Measurements from ENCODE around the gene MAP4K4. TPM values are rescaled to one million over a fixed set of nuclear protein-coding genes. Genes with fewer than 3 reads are reported as not detected.
A peak's percentile ranks its signal among the peaks of the same experiment; 100 is the strongest.

Gene MAP4K4
- total and polyA plus RNA-seq, 2 of the 13 experiments (the other 11 are each of a cell fraction or from before 2014, with no cell fraction given), result 105 to 264 TPM

DNA sequence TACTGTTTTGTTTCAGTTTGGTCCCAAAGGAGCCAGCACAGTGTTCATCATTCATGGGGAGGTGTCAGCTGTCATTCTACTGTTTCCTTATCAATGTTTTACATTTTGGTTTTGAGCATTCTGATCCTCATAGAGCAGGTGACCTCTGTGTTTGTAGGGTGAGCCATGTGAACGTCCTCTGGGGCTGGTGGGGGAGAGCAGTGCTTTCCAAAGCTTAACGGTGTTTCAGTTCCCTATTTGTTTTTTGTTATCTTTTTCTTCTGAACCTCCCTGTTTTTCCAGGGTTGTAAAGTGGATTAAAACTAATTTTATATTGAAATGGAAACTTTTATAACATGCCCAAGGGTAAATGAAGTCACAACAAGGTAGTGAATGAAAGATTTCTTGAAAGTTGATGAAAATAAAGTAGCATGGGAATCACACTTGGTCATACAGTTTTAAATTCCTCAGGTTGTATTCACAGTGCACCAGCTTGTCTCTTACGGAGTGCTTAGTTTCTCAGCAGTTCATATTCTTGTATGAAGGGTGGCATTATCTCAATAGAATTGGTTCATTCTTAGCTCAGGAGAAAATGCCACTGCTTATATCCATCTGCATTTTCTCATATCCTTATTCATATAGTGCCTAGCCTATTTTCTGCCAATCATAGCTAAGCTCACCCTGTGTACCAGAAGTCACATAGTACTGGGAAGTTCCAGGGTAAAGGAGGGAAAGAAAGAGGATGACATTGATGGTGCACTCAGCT, 54.5 kb downstream of the MAP4K4 start (continued):
- TF ChIP-seq, protein P1, sequence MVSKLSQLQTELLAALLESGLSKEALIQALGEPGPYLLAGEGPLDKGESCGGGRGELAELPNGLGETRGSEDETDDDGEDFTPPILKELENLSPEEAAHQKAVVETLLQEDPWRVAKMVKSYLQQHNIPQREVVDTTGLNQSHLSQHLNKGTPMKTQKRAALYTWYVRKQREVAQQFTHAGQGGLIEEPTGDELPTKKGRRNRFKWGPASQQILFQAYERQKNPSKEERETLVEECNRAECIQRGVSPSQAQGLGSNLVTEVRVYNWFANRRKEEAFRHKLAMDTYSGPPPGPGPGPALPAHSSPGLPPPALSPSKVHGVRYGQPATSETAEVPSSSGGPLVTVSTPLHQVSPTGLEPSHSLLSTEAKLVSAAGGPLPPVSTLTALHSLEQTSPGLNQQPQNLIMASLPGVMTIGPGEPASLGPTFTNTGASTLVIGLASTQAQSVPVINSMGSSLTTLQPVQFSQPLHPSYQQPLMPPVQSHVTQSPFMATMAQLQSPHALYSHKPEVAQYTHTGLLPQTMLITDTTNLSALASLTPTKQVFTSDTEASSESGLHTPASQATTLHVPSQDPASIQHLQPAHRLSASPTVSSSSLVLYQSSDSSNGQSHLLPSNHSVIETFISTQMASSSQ (IDR thresholded peaks at IDR 0.05; ENCODE audit: low read depth), result peak; percentile 32; the same call in 1 of the 2 replicates
- TF ChIP-seq, protein P1 (CRISPR knock-in tag; IDR thresholded peaks at IDR 0.05; ENCODE audit: borderline replicate concordance), result peak; percentile 72; the same call in 1 of the 2 replicates
- TF ChIP-seq SOX13 (IDR thresholded peaks at IDR 0.05), result peak; percentile 41; the same call in 1 of the 2 replicates
- peak in 1 of 2 experiments; percentile 92; a peak in 2 of 4 replicates for TF ChIP-seq SOX13 (CRISPR knock-in tag; conservative IDR thresholded peaks at IDR 0.05 in 1 of 2, IDR thresholded peaks at IDR 0.05 in 1 of 2)
- TF ChIP-seq SP5 (CRISPR knock-in tag; IDR thresholded peaks at IDR 0.05; ENCODE audit: borderline replicate concordance, low read depth), result peak; percentile 58; the same call in 1 of the 2 replicates
- TF ChIP-seq SALL1 (CRISPR knock-in tag; IDR thresholded peaks at IDR 0.05), result peak; percentile 75
- 0 out of 2 replicates have a peak, but pooled peaks have one; percentile 25 for TF ChIP-seq FOXO1 (CRISPR knock-in tag; IDR thresholded peaks at IDR 0.05)
- TF ChIP-seq ZNF503 (CRISPR knock-in tag; IDR thresholded peaks at IDR 0.05), result peak; percentile 72; the same call in 1 of the 2 replicates
- TF ChIP-seq MED1 (CRISPR knock-in tag; IDR thresholded peaks at IDR 0.05), result peak; percentile 42; the same call in 1 of the 2 replicates
- no peak for TF ChIP-seq ZNF564 (CRISPR knock-in tag; IDR thresholded peaks at IDR 0.05)
- TF ChIP-seq, protein P2, sequence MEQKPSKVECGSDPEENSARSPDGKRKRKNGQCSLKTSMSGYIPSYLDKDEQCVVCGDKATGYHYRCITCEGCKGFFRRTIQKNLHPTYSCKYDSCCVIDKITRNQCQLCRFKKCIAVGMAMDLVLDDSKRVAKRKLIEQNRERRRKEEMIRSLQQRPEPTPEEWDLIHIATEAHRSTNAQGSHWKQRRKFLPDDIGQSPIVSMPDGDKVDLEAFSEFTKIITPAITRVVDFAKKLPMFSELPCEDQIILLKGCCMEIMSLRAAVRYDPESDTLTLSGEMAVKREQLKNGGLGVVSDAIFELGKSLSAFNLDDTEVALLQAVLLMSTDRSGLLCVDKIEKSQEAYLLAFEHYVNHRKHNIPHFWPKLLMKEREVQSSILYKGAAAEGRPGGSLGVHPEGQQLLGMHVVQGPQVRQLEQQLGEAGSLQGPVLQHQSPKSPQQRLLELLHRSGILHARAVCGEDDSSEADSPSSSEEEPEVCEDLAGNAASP (CRISPR knock-in tag; IDR thresholded peaks at IDR 0.05; ENCODE audit: borderline replicate concordance), result 0 out of 2 replicates have a peak, but pooled peaks have one; percentile 10
- TF ChIP-seq, protein P3, sequence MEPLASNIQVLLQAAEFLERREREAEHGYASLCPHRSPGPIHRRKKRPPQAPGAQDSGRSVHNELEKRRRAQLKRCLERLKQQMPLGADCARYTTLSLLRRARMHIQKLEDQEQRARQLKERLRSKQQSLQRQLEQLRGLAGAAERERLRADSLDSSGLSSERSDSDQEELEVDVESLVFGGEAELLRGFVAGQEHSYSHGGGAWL (CRISPR knock-in tag; IDR thresholded peaks at IDR 0.05), result no peak
- TF ChIP-seq ELF3 (CRISPR knock-in tag; IDR thresholded peaks at IDR 0.05), result peak; percentile 47; the same call in 1 of the 2 replicates
- TF ChIP-seq ZNF430 (CRISPR knock-in tag; IDR thresholded peaks at IDR 0.05), result 0 out of 2 replicates have a peak, but pooled peaks have one; percentile 41
- TF ChIP-seq ATF4 (CRISPR knock-in tag; IDR thresholded peaks at IDR 0.05), result peak in 1 of 2 experiments; percentile 40; a peak in 1 of 4 replicates
